HEK293T (cell line): ENCODE results near the gene CACNA1S.

Experiments
- BHLHE40 ChIP-seq: fragments of 450-650 bp; IDR thresholded peaks from 2 replicates; pipeline ENCODE4 v1.6.1; 2016; ENCODE audit warnings: mild to moderate bottlenecking, moderate library complexity, borderline replicate concordance
- ELF4 ChIP-seq: fragments of 450-650 bp; IDR thresholded peaks from 2 replicates; pipeline ENCODE4 v1.6.1; 2017; ENCODE audit warnings: antibody characterized with exemption
- FOXK2 ChIP-seq: fragments of 450-650 bp; IDR thresholded peaks from 2 replicates; pipeline ENCODE4 v1.6.1; 2016; ENCODE audit warnings: mild to moderate bottlenecking
- SP1 ChIP-seq: fragments of 450-650 bp; IDR thresholded peaks from 2 replicates; pipeline ENCODE4 v1.6.1; 2017
- TARDBP ChIP-seq: fragments of 450-650 bp; IDR thresholded peaks from 2 replicates; pipeline ENCODE4 v1.6.1; 2016

DNA sequence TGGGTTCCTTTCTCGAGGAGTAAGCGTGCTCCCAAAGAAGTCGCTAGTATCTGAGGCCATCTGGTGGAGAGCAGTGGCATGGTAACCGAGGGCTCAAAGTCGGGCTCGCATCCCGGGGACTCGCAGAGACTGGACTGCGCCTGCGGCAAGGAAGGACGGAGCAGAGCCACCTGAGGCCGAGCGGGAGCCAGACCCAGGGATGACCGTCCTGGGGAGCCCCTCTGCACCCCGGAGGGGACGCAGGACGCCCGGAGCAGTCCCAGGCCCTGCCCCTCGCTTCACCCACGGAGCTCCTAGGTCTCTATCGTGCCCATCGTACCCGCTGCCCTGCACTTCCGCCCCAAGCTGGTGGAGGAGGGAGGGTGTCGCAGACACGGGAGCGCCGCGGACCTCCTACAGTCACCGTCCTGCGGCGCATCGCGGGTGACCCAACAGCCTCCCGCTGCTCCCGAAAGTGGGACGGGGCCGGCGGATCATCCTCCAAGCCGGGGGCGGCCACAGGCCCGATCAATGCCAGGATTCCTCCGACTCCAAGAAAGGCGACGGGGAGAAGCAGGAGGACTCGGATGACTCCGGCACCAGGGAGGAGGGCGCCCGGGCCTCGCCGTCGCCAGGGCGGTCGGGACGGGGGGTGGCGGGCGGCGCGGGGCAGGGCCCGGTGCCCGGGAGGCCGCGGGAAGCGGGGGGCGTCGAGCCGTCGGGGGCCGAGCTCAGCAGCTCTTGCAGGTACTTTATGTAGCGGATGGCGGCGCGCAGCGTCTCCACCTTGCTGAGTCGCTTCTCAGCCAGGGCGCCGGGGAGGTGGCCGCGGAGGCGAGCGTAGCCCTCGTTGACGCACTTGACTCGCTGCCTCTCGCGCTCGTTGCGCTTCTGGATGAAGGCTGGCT lies 2.3 kb upstream of the CACNA1S start:
- TF ChIP-seq FOXK2 (no peak), TARDBP (no peak), BHLHE40 (no peak), SP1 (no peak), ELF4 (no peak)
